BJ (cell line): ENCODE results near the gene TMEM256. TPM values are rescaled to one million over a fixed set of nuclear protein-coding genes. Genes with fewer than 3 reads are reported as not detected.
A peak's percentile ranks its signal among the peaks of the same experiment; 100 is the strongest.

ENCODE experiments used
- CTCF ChIA-PET: fragments of 350-600 bp; formaldehyde crosslinking; extraction: SDS; loops from one replicate; lab custom pipeline; 2021; ENCODE audit warnings: antibody characterized with exemption, inconsistent platforms; lab: Yijun Ruan, JAX
- POLR2A ChIA-PET: fragments of 300-600 bp; sonication (Branson Sonifier 250); formaldehyde crosslinking; extraction: SDS; loops from one replicate; lab custom pipeline; 2021; ENCODE audit warnings: antibody characterized with exemption; lab: Charles Lee
- DNase-seq: peaks from one replicate; pipeline ENCODE4 v3.0.0-alpha.2; 2011; ENCODE audit warnings: low read depth
- H3K27me3 ChIP-seq: 2 replicates; pipeline ENCODE4 v1.6.0; 2011; ENCODE audit warnings: low read length; ENCODE audit not compliant: control insufficient read depth, insufficient read depth
- H3K36me3 ChIP-seq: 2 replicates; pipeline ENCODE4 v1.5.1; 2011; ENCODE audit warnings: low read length; ENCODE audit not compliant: control insufficient read depth, insufficient read depth
- H3K4me3 ChIP-seq: 2 replicates; pipeline ENCODE4 v1.5.1; 2011; ENCODE audit warnings: low read depth, mild to moderate bottlenecking, control low read depth, low read length
- CTCF ChIP-seq: IDR thresholded peaks from 2 replicates; pipeline ENCODE4 v1.5.1; 2011; ENCODE audit warnings: low read depth, mild to moderate bottlenecking, control low read depth, inconsistent platforms, low read length, moderate library complexity; ENCODE audit not compliant: insufficient read depth
- polyA plus RNA-seq: library from polyadenylated mRNA; depleted of rRNA; stranded (reverse); fragments of >200 nt; gene quantifications from 2 replicates; pipeline ENCODE4 v1.2.3, GENCODE V29; 2011

The TMEM256 gene
- polyA plus RNA-seq, 1 experiment, result 101 TPM

GRCh38 chr17:7437369-7437863 is 33.5 kb upstream of the TMEM256 start:
- ChIA-PET CTCF (interaction anchor here (0.6 to 5.4 kb wide), 21 partner anchors 10 to 190 kb away, joined by 3 to 45 read pairs (median 7); partner anchors contain the start of genes NLGN2, POLR2A, SAT2 and SENP3), POLR2A (interaction anchor here (0.6 kb wide), 1 partner anchor 16 kb away, joined by 3 read pairs; no protein-coding TSS in a partner anchor)
- no peak for DNase-seq
- Histone ChIP-seq H3K27me3 (peaks cover 23% of the 10 kb centered on the region), H3K36me3 (no peaks in the 10 kb centered on the region), H3K4me3 (0 out of 2 replicates have a peak overlapping the region, but pooled peaks have one; percentile 1)
- no peak for TF ChIP-seq CTCF

- peak; percentile 48 for TF ChIP-seq CTCF
- Histone ChIP-seq H3K27me3 (peaks cover 23% of the 10 kb centered on the region), H3K36me3 (no peaks in the 10 kb centered on the region), H3K4me3 (peak overlapping the region; percentile 23)
- CTCF ChIA-PET, result interaction anchor here (0.6 to 5.4 kb wide), 31 partner anchors 9 to 190 kb away, joined by 3 to 45 read pairs (median 6); partner anchors contain the start of genes CTDNEP1, NLGN2, POLR2A and SAT2
- DNase-seq, result no peak
- POLR2A ChIA-PET, result interaction anchor here (0.6 kb wide), 1 partner anchor 16 kb away, joined by 3 read pairs; no protein-coding TSS in a partner anchor
Observed at GRCh38 chr17:7436556-7437368, 32.9 kb upstream of the TMEM256 start.

GRCh38 chr17:7435676-7436555 is 32.0 kb upstream of the TMEM256 start:
- TF ChIP-seq CTCF, result peak; percentile 27
- ChIA-PET POLR2A (interaction anchor here (0.6 kb wide), 1 partner anchor 51 kb away, joined by 3 read pairs; no protein-coding TSS in a partner anchor), CTCF (interaction anchor here (0.8 to 5.4 kb wide), 19 partner anchors 8 to 185 kb away, joined by 3 to 45 read pairs (median 7); partner anchors contain the start of genes CTDNEP1, POLR2A, SENP3 and TMEM256)
- H3K36me3 ChIP-seq, result no peaks in the 10 kb centered on the region
- H3K4me3 ChIP-seq, result peak overlapping the region; percentile 44
- peaks cover 19% of the 10 kb centered on the region for H3K27me3 ChIP-seq
- DNase-seq, result no peak

GRCh38 chr17:7432296-7432695 is 28.4 kb upstream of the TMEM256 start:
- TF ChIP-seq CTCF, result no peak
- no peaks in the 10 kb centered on the region for H3K36me3 ChIP-seq
- CTCF ChIA-PET, result interaction anchor here (0.6 to 1.4 kb wide), 2 partner anchors 34 to 128 kb away, joined by 3 to 5 read pairs; no protein-coding TSS in a partner anchor
- DNase-seq, result no peak
- H3K4me3 ChIP-seq, result no peak overlapping the region
- POLR2A ChIA-PET, result no interaction called here
- no peaks in the 10 kb centered on the region for H3K27me3 ChIP-seq
